WTC11 (cell line): ENCODE results near the gene ADARB2. TPM values are rescaled to one million over a fixed set of nuclear protein-coding genes. Genes with fewer than 3 reads are reported as not detected.
A peak's percentile ranks its signal among the peaks of the same experiment; 100 is the strongest.

Experiments used
- ATAC-seq: fragments of 200-7000 bp; cut with Tn5 transposase; 2 replicates; pipeline ENCODE4 v1.10.0; 2021; ENCODE audit warnings: mild to moderate bottlenecking, moderate library complexity
- CTCF ChIA-PET: fragments of 300-600 bp; sonication (Branson Sonifier 250); formaldehyde crosslinking; loops from one replicate; lab custom pipeline; 2021; ENCODE audit warnings: antibody characterized with exemption; lab: Charles Lee
- POLR2A ChIA-PET: fragments of 350-600 bp; sonication (Branson Sonifier 250); formaldehyde crosslinking; loops from one replicate; lab custom pipeline; 2021; ENCODE audit warnings: antibody characterized with exemption; lab: Charles Lee
- DNase-seq: peaks from one replicate; pipeline ENCODE4 v3.0.0; 2021; ENCODE audit warnings: low spot score
- H3K27ac Mint-ChIP-seq: 2 replicates; pipeline ENCODE4 v1.8.0; 2021; ENCODE audit warnings: mixed read lengths
- H3K27me3 Mint-ChIP-seq: 2 replicates; pipeline ENCODE4 v1.8.0; 2021; ENCODE audit warnings: low read depth, mild to moderate bottlenecking, moderate library complexity, mixed read lengths
- H3K36me3 Mint-ChIP-seq: 2 replicates; pipeline ENCODE4 v1.8.0; 2021; ENCODE audit warnings: mixed read lengths
- H3K4me1 Mint-ChIP-seq: 2 replicates; pipeline ENCODE4 v1.8.0; 2022; ENCODE audit warnings: mixed read lengths
- H3K4me3 Mint-ChIP-seq: 2 replicates; pipeline ENCODE4 v1.8.0; 2021; ENCODE audit warnings: mild to moderate bottlenecking, moderate library complexity, mixed read lengths
- H3K9me3 Mint-ChIP-seq: 2 replicates; pipeline ENCODE4 v1.8.0; 2021; ENCODE audit warnings: mixed read lengths
- CTCF ChIP-seq: fragments of 200-600 bp; IDR thresholded peaks from 2 replicates; pipeline ENCODE4 v1.8.0; 2022; ENCODE audit warnings: antibody characterized with exemption
- E2F5 ChIP-seq: sonication (generic); formaldehyde crosslinking; IDR thresholded peaks from 2 replicates; pipeline ENCODE4 v1.8.1; 2022; ENCODE audit warnings: mild to moderate bottlenecking, moderate library complexity, missing genetic modification reagents
- EMX1 ChIP-seq: fragments of 250-450 bp; sonication (Bioruptor Pico); IDR thresholded peaks from 2 replicates; pipeline ENCODE4 v1.8.0; 2021; ENCODE audit warnings: mild to moderate bottlenecking
- MLX ChIP-seq: sonication (generic); formaldehyde crosslinking; IDR thresholded peaks from 2 replicates; pipeline ENCODE4 v1.8.1; 2023; ENCODE audit warnings: mild to moderate bottlenecking, missing genetic modification reagents, moderate library complexity
- NFE2L1 ChIP-seq: sonication (generic); formaldehyde crosslinking; IDR thresholded peaks from 2 replicates; pipeline ENCODE4 v1.8.1; 2023; ENCODE audit warnings: missing genetic modification reagents
- RELA ChIP-seq: sonication (generic); formaldehyde crosslinking; IDR thresholded peaks from 2 replicates; pipeline ENCODE4 v1.8.1; 2022; ENCODE audit warnings: missing genetic modification reagents, mild to moderate bottlenecking, borderline replicate concordance
- TEAD4 ChIP-seq: sonication (generic); formaldehyde crosslinking; IDR thresholded peaks from 2 replicates; pipeline ENCODE4 v1.8.0; 2022; ENCODE audit warnings: mild to moderate bottlenecking, missing genetic modification reagents
- ZBTB21 ChIP-seq: sonication (generic); formaldehyde crosslinking; IDR thresholded peaks from 2 replicates; pipeline ENCODE4 v1.8.1; 2023; ENCODE audit warnings: mild to moderate bottlenecking, missing genetic modification reagents, borderline replicate concordance
- ZNF121 ChIP-seq: sonication (generic); formaldehyde crosslinking; IDR thresholded peaks from 2 replicates; pipeline ENCODE4 v1.8.0; 2023; ENCODE audit warnings: missing genetic modification reagents
- ZNF281 ChIP-seq: sonication (generic); formaldehyde crosslinking; IDR thresholded peaks from 2 replicates; pipeline ENCODE4 v1.8.0; 2023; ENCODE audit warnings: mild to moderate bottlenecking, missing genetic modification reagents
- ZNF423 ChIP-seq: fragments of 250-450 bp; sonication (Bioruptor Pico); IDR thresholded peaks from 2 replicates; pipeline ENCODE4 v2.1.2; 2022; ENCODE audit warnings: mild to moderate bottlenecking, moderate library complexity
- total RNA-seq: library from RNA; stranded (reverse); gene quantifications from 3 replicates; pipeline ENCODE4 v1.2.3, GENCODE V29; 2021
- TF ChIP-seq, protein P1 (sequence below): sonication (generic); formaldehyde crosslinking; IDR thresholded peaks from 2 replicates; pipeline ENCODE4 v1.8.0; 2022; ENCODE audit warnings: mild to moderate bottlenecking, missing genetic modification reagents
- TF ChIP-seq, protein P2 (sequence below): sonication (generic); formaldehyde crosslinking; IDR thresholded peaks from 2 replicates; pipeline ENCODE4 v1.8.1; 2023; ENCODE audit warnings: mild to moderate bottlenecking, moderate library complexity, missing genetic modification reagents
- TF ChIP-seq, protein P3 (sequence below): sonication (generic); formaldehyde crosslinking; IDR thresholded peaks from 2 replicates; pipeline ENCODE4 v1.8.0; 2022; ENCODE audit warnings: mild to moderate bottlenecking, missing genetic modification reagents
- TF ChIP-seq, protein P4 (sequence below): sonication (generic); formaldehyde crosslinking; IDR thresholded peaks from 2 replicates; pipeline ENCODE4 v1.8.1; 2023; ENCODE audit warnings: mild to moderate bottlenecking, missing genetic modification reagents

ADARB2 gene
- total RNA-seq, 1 experiment from 2014 or later: 3.7 TPM

GRCh38 chr10:1186683-1186990, 550.7 kb downstream of the ADARB2 start (continued):
- no peak for TF ChIP-seq ZNF281 (CRISPR knock-in tag)
- no peak for TF ChIP-seq RELA
- no peak for TF ChIP-seq ZNF423
- TF ChIP-seq EMX1 (CRISPR knock-in tag): no peak
- no peak for TF ChIP-seq ZBTB21 (CRISPR knock-in tag)
- TF ChIP-seq, protein P1, sequence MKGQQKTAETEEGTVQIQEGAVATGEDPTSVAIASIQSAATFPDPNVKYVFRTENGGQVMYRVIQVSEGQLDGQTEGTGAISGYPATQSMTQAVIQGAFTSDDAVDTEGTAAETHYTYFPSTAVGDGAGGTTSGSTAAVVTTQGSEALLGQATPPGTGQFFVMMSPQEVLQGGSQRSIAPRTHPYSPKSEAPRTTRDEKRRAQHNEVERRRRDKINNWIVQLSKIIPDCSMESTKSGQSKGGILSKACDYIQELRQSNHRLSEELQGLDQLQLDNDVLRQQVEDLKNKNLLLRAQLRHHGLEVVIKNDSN (CRISPR knock-in tag): no peak
- TF ChIP-seq, protein P2, sequence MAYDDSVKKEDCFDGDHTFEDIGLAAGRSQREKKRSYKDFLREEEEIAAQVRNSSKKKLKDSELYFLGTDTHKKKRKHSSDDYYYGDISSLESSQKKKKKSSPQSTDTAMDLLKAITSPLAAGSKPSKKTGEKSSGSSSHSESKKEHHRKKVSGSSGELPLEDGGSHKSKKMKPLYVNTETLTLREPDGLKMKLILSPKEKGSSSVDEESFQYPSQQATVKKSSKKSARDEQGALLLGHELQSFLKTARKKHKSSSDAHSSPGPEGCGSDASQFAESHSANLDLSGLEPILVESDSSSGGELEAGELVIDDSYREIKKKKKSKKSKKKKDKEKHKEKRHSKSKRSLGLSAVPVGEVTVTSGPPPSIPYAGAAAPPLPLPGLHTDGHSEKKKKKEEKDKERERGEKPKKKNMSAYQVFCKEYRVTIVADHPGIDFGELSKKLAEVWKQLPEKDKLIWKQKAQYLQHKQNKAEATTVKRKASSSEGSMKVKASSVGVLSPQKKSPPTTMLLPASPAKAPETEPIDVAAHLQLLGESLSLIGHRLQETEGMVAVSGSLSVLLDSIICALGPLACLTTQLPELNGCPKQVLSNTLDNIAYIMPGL (CRISPR knock-in tag): no peak
- TF ChIP-seq, protein P3, sequence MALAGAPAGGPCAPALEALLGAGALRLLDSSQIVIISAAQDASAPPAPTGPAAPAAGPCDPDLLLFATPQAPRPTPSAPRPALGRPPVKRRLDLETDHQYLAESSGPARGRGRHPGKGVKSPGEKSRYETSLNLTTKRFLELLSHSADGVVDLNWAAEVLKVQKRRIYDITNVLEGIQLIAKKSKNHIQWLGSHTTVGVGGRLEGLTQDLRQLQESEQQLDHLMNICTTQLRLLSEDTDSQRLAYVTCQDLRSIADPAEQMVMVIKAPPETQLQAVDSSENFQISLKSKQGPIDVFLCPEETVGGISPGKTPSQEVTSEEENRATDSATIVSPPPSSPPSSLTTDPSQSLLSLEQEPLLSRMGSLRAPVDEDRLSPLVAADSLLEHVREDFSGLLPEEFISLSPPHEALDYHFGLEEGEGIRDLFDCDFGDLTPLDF (CRISPR knock-in tag): no peak
- TF ChIP-seq, protein P4, sequence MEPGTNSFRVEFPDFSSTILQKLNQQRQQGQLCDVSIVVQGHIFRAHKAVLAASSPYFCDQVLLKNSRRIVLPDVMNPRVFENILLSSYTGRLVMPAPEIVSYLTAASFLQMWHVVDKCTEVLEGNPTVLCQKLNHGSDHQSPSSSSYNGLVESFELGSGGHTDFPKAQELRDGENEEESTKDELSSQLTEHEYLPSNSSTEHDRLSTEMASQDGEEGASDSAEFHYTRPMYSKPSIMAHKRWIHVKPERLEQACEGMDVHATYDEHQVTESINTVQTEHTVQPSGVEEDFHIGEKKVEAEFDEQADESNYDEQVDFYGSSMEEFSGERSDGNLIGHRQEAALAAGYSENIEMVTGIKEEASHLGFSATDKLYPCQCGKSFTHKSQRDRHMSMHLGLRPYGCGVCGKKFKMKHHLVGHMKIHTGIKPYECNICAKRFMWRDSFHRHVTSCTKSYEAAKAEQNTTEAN (CRISPR knock-in tag): no peak

GRCh38 chr10:1185911-1186682, 551.2 kb downstream of the ADARB2 start:
- CTCF ChIA-PET: interaction anchor here (0.5 to 1.0 kb wide), 3 partner anchors 10 to 78 kb away, joined by 4 to 7 read pairs (median 6); no protein-coding TSS in a partner anchor
- DNase-seq: peak; percentile 8
- Mint-ChIP-seq H3K9me3 (no peaks in the 10 kb centered on the region), H3K27me3 (peaks cover 4% of the 10 kb centered on the region; the same call in 1 of the 2 replicates), H3K4me1 (peaks cover 7% of the 10 kb centered on the region; the same call in 1 of the 2 replicates), H3K4me3 (no peak overlapping the region)
- no peak for ATAC-seq
- no peak for TF ChIP-seq EMX1 (CRISPR knock-in tag)
- TF ChIP-seq CTCF: no peak
- TF ChIP-seq ZNF121 (CRISPR knock-in tag): no peak
- no peak for TF ChIP-seq E2F5 (CRISPR knock-in tag)
- TF ChIP-seq TEAD4: no peak
- no peak for TF ChIP-seq NFE2L1 (CRISPR knock-in tag)
- no peak for TF ChIP-seq MLX (CRISPR knock-in tag)
- TF ChIP-seq RELA: no peak
- TF ChIP-seq, all 79 proteins: peak for 0
- POLR2A ChIA-PET: no interaction called here
- Mint-ChIP-seq H3K36me3 (no peaks in the 10 kb centered on the region), H3K27ac (no peak overlapping the region; the same call in 1 of the 2 replicates)
